ENCODE data around the gene SDK1.

Gene SDK1

DNA sequence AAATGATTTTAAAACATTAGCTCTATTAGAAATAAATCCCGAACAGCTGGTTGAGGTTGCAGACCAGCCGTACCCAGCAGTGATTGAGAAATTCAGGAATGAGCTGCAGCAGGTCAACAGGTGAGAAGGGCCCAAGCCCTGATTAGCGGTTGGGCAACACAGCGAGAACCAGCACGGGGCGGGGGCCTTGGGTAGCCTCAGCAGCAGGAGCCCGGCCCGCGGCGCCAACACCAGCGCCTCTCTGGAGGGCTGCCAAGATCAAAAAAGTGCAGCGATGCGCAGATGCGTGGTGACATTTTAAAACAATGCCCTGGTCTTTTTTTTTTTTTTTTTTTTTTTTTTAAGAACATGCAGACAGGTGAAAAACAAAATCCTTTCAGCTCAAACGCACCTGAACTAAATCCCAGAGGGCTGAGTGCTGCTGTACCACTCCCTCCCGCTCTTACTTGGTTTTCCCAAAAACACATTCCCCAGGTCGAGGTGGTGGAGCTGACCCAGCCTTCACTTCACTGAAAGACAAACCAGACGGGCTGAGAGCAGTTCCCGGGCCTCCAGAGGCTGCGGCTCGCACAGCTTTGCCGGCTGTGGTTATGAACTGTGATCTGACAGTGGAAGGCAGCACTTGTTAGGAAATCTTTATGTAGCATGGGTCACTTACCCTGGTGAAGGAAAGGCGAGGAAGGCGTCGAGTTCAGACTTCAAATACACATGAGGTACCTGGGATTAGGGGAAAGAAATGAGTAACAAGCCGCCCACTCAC lies 579.4 kb downstream of the SDK1 start:
- DNase-seq = no peak
- no peak for ATAC-seq

DNA sequence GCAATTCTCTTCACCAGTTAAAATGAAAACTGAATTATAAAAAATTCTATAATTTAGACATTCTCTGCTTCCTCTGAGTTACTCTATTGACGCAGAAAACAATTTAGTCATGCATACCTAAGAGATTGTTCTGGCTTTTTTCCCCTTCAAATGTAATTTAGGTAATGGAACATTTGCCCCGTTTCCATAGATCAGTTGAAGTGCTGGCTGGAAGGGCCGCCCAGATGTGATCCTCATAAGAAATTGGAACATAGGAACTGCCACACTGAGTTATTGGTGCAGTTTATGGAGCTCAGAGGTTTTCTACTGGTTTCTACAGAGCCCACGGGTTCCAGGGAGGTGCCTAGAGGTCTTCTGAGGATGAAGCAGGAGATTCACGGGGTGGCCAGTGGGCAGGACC lies 581.7 kb downstream of the SDK1 start:
- ATAC-seq (no peak), DNase-seq (no peak)

DNA sequence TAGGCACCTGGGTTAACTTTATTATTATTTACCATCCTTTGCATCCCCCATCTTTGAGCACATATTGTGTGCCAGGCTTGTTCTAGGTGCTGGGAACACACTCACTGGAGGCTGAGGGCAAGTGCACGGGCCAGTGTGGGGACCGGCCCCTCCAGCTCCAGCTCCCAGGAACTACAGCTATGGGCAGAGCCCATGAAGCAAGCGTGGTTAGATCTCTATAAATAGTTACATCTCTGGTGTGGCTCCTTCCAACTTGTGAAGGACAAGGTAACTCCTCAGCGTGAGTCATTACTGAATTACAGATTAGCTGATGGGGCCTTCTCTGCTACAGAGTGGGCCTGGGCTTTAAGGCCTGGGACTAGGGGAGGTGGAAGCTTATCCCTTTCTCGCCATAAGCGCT lies 583.5 kb downstream of the SDK1 start:
- DNase-seq = no peak
- ATAC-seq = no peak

DNA sequence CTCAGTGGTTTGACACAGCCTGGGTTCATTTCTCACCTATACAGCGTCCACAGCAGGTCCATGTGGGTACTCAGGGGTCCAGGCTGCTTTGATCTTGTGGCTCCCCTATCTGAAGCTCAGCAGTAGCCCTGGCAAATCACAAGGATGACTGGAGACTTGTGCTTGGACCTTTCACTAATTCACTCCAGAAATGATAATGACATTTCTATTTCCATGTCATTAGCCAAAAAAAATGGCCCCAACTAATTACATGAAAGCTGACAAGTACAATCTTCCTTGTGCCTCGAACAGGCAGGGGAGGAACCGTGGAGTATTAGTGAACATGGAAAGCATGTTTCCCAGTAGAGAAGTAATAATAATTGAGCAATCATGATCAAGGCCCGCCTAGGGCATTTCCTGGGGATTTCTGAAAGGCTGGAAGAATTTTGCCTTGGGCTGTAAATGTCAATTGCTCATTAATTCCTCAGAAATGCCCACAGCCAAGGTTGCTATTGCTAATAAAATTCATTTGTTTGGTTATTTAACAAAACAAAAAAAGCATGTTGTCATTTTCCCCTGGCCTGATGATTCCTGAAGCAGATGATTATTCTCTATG lies 586.1 kb downstream of the SDK1 start:
- ATAC-seq (no peak), DNase-seq (no peak)

DNA sequence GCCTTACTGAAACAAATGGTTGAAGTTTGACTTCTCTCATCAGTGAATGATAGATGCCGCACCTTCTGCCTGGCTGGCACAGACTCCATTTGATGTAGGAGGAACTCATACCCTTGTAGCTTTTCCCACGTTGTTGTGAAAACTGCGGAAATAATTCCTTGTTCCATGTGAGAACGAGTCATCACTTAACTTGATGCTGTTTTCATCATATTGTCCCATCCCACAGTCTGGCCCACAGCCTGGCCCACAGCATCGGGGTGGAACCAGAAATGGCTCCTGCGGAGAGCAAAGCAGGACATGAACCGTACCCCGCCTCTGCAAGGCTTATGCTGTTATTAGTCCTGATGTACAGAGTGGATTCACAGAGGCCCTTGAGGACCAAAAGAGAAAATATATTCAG lies 587.0 kb downstream of the SDK1 start:
- no peak for DNase-seq

DNA sequence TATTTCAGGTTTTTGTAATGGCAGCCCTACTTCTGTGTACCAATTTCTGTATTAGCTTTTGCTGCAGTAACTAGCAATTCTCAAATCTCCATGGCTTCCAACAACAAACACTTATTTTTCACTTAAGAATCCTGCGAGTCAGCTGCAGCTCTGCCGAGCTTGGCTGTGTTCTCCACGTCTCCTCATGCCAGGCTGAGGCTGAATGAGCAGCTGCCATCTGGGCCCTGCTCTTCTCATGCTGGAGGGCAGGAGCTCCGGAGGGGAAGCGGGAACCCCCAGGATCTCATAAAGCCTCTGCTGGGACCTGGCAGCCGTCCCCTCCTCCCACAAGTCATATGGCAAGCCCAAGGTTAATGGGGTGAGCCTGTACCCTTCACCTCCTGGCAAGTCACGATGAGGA lies 591.1 kb downstream of the SDK1 start:
- DNase-seq = no peak
- no peak for ATAC-seq

More for the DNA sequence above, 587.0 kb downstream of the SDK1 start:
- ATAC-seq = no peak

DNA sequence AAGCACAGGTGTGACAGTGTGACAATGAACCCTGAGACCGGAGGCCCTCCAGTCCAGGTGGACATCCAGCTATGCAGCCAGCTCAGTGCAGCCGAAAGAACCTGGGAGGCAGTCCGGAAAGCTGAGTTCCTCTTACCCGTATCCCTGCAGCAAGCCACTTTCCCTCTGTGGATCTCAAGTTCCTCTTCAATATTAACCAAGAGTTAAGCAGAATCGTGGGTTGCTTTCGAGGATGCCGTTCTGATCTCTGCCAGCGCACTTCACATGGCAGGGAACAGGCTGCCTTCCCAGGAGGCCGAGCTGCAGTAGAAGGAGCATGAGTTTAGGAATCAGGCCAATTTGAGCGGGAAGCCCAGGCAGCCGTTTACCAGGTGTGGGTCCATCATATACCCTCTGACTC lies 591.6 kb downstream of the SDK1 start:
- no peak for DNase-seq
- ATAC-seq = no peak

DNA sequence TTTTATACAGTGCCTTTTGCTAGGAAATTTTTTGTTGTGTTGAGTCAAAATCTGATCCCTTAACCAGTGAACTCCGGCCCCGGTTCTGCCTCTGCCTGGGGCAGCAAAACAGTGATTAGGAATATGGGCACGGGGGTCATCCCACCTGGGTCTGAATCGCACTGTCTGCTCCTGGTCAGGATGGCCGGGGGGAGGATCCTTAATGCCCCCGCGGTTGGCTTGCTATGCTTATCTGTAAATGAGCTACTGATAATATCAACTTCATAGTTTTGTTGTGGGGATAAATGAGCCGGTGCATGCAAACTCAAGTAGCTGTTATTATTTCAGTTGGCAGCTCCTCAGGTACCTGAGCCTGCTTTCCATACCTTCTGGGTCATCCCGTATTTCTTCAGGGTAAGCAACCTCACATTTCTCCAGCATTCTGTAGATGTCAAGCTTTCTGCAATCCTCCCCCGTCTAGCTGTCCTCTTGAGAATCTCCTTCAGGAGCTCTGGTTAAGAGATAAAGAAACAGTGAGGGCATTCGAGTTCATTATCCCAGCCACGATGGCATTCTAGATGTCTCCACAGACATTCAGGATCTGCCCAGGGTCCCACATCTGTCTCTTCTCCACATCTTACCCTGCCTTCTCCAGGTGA lies 592.2 kb downstream of the SDK1 start:
- DNase-seq (no peak), ATAC-seq (no peak)

DNA sequence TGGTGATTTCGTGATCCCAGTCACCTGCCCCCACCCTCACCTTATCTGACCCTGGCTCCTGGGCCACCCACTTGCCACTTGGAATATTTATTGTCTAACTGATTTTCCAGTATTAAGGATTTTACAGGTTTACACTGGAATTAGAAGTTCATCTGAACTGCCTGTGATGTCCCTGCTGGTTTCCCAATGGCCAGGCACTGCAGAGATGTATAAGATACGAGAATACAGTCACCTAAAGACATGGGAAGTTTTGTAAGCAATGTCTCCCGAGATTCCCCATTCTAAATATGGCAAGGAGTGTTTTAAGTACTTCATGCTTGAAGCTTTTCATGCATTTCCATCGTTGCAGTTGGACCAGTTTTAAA lies 592.7 kb downstream of the SDK1 start:
- no peak for ATAC-seq
- no peak for DNase-seq

DNA sequence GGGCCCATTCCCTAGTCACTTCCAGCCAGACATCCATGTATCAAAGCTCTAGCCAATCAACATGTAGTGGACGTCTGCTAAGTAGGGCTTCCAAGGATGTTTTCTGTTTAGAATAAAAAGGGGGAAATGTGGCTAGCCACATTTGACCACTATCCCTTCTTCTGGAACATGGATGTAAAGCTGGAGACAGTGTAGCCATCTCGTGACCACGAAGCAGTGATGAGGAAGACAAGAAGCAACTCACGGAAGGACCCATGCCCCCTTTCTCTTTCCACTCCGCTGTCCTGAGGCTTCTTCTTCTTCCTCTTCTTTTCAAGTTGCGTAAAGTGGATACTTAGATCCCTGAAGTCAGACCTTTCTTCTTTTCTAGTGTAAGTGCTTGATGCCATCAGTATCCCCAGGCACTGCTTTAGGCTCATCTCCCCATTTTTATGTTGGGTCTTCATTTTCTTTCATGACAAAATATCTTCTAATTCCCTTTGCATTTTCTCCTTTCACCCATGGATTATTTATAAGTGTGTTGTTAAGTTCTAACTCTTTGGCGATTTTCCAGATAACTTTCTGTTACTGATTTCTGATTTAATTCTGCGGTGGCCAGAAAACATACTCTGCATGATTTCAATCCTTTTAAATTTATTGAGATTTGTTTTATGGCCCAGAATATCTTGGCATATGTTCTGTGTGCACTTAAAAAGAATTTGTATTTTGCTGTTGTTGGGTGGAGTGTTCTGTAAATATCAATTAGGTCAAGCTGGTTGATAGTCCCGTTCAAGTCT lies 594.5 kb downstream of the SDK1 start:
- DNase-seq (no peak), ATAC-seq (no peak)

DNA sequence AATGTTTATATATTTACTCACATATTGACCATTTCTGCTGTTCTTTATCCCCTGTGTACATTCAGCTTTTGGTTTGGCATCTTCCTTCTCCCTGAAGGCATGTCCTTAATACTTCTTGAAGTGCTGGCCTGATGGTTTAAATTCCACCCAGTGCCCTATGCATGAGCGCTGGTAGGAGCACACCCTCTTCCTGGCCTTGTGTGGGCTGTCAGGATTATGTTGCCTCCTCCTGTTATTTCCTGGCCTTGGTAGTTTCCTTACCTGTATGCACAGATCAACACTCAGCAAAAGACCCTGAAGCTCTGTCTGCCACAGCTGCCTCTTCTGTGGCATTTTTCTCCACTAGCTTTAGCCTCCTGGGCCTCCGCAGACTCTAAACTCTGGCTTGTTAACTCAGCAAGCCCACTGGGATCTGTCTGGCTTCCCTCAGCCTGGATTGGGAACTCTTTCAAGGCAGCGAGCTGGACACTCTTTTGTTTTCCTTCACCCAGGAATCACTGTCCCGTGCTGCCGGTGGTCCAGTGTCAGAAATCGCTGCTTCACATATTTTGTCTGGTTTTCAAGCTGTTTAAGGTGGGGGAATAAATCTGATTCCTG lies 595.2 kb downstream of the SDK1 start:
- ATAC-seq (no peak), DNase-seq (no peak)

DNA sequence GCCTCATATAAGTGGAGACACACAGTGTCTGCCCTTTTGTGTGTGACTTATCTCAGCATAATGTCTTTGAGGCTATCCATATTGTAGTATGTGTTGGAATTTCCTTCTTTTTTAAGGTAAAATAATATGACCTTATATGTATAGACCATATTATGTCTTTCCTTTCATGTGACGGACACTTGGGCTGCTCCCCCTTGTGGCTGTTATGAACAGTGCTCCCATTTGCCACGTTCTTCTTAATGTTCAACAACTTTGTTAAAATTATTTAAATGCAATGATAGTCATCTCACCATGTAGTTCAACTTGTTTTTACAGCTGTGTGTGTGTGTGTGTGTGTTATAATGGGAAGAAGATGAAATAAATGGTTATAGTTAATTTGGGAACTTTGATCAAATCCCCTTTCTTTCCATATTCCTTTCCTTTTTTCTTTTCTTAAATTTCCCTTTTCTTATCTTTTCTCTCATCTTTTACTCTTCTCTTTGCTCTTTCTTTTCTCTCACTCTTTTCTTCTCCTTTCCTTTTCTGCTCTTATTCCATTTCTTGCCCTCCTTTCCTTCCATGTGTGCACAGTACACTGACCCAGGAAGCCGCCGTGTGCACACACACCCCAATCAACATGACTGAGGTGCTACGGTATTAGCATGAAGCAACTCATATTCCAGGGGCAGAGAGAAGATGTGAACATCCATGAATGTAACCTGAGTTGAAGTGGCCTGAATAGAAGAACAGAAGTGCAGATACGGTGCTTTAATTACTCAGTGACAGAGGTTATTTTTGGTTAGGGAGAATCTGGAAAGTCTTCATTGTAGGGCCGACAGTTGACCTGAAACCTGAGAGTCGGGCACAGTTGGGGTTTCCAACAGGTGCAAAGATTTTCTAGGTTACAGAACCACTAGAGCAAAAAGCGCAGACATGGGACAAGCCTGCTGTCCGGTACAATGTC lies 596.6 kb downstream of the SDK1 start:
- ATAC-seq (no peak), DNase-seq (peak; percentile 40)

DNA sequence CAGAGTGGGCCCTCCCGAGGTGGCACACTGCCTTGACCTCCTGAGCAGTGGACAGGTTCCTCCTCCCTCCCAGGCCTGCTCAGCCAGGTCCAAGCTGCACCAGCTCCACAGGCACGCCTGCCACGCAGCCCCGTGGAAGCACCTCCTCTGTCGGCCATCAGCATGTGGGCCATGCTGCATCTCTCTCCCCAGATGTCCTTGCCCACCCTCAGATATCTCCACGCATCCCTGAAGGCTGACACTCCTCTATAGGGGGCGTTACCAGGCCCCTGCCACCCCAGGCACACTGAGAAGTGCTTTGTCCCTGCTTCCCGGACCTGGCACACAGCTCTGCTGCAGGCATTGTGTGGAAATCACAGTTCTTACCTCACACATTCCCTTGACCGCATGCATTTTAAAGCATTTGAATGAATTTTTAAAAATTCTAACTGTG lies 598.5 kb downstream of the SDK1 start:
- DNase-seq (no peak), ATAC-seq (no peak)

DNA sequence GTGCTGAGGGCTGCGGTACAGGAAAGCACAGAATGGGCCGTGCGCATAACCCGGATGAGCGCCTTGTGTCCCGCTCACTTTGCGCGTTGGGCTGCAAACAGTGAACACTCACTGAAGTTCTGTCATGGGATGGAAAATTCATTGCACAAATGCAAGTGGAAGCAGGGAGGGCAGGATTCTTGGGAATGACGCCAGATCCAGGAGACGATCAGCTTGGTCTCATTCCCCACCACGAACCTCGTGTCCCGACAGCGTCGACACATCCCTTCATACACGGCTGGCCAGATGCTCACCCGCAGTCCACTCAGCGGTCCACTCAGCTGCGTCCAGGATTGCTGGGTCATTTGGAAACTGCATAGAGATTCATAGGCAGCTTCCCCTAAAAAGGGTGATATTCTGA lies 607.1 kb downstream of the SDK1 start:
- ATAC-seq (no peak), DNase-seq (no peak)

DNA sequence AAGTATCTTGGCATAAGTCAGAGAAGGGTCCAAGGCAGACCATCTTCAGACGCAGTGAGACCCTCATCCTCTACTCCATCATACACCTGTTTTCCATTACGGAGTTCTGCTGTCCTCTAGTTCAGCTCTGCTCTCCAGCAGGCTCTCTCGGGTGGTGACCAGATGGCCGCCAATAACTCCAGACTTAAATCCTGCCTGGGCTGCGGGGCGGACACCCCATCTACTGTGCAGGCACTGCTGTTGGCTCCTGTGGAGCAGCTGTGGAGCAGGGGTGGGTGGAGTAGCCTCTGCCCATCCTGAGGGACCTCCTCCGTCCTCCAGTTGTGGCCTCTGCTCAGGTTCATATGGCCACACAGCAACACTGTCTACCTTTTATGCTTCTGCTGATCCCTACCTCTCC lies 608.1 kb downstream of the SDK1 start:
- DNase-seq (no peak), ATAC-seq (no peak)

DNA sequence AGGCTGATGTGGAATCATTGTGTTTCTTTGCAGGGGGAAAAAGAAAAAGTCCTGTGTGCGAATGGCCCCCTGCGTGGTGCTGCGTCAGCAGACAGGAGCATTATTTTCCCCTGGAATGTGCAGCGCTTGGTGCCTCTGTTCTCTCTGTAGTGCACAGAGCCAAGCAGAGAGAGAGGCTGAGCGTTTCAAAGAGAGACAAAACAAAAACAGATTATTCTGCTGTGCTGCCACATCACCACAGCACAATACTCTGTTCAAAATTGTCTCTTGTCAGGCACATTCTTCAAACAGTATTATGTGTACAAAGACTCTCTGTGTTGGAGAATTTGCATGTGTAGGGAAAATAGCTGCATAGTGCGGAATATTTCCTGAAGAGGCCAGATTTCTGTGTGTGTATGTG lies 609.0 kb downstream of the SDK1 start:
- no peak for ATAC-seq
- DNase-seq = no peak

DNA sequence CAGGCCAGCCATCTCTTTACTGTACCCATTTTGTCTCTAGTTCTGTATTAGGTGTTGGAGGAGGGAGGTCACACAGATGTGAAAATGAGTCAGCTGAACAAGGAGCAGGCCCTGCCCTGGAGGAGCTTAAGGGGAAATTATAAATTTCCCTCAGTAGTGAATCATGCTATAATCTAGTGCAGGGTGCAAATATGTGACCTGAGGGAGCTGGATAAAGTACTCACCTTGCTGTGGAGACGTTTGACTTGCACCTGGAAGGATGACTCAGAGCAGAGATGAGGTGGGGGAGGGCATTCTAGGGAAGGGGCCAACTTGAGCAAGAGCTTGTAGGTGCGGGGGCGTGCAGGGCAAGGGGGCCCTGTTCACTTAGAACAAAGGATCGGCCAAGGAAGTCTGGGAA lies 610.6 kb downstream of the SDK1 start:
- DNase-seq = no peak
- peak; percentile 52 for ATAC-seq

DNA sequence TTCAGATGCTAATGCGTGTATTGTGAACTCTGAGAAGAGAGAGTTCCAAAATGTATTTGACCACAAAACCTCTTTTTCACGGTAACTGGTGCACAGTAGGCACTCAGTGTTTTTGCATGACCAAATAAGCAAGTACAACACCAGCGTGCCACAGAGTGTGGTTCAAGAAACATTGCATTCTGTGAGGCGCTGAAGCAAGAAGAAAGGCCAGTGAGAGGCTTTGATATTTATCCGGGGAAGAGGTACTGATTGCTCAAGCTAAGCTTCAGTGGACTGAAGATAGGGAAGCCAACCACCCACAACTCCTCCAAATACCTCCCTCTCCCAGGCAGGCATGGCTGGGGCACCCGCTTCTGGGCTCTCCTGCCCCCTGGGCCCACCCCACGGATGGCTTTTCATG lies 611.2 kb downstream of the SDK1 start:
- ATAC-seq (no peak), DNase-seq (no peak)

DNA sequence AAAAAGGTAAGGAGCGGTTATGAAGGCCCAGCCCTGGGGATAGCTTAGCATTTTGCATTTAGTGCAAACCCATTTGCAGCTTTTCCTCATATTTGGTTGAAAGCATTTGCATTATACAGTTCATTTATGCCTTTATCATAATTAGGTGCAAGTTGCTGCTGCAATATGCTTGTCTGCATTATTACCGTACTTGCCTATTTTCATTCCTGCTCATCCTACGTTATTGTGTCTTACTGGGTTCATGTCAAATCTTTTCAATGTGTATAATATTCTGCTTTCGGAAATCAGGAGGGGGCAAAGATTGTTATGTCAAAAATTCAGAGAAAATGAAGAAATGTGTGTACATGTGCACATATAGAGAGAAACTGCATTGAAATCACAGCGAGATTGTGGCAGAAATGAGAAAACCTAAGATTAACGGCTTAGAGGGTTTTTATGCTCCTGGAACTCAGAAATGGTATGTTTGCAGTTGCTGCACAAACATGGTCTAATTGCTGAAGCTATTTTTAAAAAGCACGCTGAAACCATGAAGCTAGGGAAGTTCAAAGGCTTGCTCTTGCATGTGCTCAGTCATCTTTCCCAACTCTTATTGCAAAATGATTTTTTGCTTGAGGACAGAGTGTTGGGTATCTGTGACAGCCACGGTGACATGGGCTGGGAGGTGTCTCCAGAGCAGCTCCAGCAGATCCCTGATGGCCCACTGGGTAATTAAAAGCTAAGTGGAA lies 613.2 kb downstream of the SDK1 start:
- DNase-seq = no peak
- ATAC-seq = no peak

DNA sequence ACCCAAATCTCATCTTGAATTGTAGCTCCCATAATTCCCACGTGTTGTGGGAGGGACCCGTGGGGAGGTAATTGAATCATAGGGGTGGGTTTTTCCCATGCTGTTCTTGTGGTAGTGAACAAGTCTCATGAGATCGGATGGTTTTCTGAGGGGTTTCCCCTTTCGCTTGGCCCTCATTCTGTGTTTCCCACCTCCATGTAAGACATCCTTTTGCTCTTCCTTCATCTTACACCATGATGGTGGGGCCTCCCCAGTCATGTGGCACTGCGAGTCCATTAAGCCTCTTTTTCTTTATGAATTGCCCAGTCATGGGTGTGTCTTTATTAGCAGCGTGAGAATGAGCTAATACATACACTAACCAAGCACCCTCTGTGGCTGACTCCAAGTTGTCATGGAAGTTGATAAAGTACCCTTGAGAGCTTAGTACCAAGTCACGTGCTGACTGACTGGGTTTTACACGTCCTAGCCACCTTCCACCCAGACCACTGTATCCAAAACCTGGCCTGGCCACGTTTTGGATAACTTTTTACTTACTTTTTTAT lies 614.4 kb downstream of the SDK1 start:
- ATAC-seq = peak; percentile 49
- peak; percentile 6 for DNase-seq

Data from stimulated activated naive CD8-positive, alpha-beta T cell treated with anti-CD3 and anti-CD28 coated beads, Interleukin-15, Interleukin-2, amounts not matched to agents 100 U/mL and 50 U/mL, for 24 hours (primary cell).